GM20431 (cell line): ENCODE results near the gene CD27.

Experiments used
- in situ Hi-C: fragments of 300-500 bp; cut with MseI, MboI; formaldehyde crosslinking; loops from one replicate; pipeline ENCODE4 v1.15.0; 2020; ENCODE audit warnings: low sequenced_read_pairs; ENCODE audit not compliant: unreplicated experiment

Gene CD27

GRCh38 chr12:6432991-6433390 is 11.8 kb upstream of the CD27 start:
- in situ Hi-C loops, result no loop called here

DNA sequence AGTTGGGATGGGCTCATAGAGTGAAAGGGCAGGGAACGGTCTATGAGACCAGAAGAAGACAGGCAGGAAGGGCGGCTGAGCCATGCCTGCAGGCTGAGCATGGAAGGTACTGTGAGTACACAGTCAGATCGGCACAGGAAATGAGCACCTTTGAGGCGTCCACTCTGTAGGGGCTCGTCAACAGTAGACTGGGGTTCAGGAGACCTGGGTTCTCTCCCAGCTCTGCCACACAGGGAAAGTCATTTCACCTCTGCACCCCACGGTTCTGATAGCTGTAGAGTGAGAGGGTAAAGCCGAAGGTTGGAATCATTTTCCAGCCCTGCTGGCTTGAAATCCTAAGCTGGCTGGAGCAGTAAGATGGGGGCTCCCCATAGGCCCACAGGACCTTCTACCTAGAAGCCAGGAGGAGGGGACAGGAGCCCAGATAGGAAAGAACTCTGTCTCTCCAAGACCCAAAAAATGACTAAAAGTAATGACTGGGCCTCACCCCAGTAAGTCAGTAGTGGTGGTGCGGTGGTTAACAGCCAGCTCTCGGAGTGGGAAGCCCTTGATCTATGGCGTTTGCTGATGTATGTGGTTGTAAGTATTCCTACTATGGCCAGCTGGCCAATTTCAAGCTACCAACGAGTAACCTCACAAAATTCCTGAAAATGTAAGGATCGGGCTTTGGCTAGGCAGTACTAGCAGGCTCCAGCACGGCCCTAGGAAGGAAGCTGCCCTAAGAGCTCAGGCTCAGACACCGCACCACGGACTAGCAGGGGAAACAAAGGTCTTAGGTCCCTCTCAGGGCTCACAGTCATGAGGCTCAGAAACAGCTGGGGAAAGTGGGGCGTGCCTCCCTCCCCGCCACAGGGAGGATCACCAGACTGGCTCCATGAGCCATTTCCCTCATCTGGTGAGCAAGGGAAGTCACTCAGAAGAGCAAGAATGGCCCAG is 10.3 kb upstream of the CD27 start:
- in situ Hi-C loops, result no loop called here

- in situ Hi-C loops, result no loop called here
Observed at GRCh38 chr12:6435961-6436715, 8.6 kb upstream of the CD27 start.

- in situ Hi-C loops, result no loop called here
Observed at GRCh38 chr12:6437586-6437985, 7.2 kb upstream of the CD27 start.

DNA sequence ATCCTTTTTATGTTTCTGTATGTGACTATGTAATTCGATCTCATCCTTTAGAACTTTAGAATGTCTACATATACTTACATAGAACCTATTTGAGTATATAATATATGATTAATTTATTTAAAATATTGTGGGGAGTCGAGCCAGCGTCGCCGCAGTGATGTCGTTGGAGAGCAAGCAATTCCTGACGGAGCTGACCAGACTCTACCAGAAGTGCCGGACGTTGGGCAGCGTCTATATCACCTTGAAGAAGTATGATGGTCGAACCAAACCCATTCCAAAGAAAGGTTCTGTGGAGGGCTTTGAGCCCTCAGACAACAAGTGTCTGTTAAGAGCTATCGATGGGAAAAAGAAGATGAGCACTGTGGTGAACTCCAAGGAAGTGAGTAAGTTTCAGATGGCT is 6.4 kb upstream of the CD27 start:
- in situ Hi-C loops, result no loop called here

- in situ Hi-C loops, result no loop called here
Observed at GRCh38 chr12:6440391-6440790, 4.4 kb upstream of the CD27 start.

DNA sequence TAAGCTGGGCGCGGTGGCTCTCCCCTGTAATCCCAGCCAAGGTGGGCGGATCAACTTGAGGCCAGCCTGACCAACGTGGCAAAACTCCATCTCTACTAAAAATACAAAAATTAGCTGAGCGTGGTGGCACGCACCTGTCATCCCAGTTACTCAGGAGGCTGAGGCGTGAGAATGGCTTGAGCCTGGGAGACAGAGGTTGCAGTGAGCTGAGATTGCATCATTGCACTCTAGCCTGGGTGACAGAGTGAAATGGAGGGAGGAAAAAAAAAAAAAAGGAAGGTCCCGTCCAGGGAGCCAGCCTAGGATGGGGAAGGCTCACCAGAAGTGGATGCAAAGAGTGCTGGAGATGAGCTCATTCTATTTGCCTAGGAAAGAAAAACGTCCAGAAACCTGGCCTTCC is 1.9 kb upstream of the CD27 start:
- in situ Hi-C loops, result no loop called here

DNA sequence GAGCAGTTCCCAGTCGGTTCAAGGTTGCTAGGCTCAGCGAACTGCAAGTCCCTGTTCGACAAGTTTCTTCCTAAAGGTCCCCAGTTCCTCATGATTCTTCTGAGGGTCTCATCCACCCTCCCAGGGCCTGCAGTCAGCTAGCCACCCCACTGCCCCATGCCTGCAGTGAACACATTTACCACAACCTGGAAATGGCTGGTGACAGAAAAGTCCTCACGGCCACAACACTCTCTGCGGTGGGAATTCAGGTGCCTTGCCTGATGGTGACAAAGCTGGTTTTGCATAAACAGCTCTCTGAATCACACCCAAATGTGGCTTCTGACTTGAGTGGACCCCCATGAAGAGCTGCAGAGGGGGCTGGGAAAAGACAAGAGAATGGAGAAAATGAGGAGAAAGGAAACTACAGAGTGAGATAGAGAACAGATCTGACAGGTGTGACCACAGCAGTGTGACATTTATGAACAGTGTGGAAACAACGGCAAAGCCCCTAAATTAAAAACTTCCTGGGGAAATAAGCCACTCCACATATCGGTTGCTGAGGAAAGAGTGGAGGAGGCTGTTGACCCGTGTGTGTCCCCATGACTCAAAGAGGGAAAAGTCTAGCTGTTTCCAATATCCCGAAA is 1.3 kb upstream of the CD27 start:
- in situ Hi-C loops, result no loop called here

GRCh38 chr12:6444031-6444430 is 724 bp upstream of the CD27 start:
- in situ Hi-C loops, result no loop called here

DNA sequence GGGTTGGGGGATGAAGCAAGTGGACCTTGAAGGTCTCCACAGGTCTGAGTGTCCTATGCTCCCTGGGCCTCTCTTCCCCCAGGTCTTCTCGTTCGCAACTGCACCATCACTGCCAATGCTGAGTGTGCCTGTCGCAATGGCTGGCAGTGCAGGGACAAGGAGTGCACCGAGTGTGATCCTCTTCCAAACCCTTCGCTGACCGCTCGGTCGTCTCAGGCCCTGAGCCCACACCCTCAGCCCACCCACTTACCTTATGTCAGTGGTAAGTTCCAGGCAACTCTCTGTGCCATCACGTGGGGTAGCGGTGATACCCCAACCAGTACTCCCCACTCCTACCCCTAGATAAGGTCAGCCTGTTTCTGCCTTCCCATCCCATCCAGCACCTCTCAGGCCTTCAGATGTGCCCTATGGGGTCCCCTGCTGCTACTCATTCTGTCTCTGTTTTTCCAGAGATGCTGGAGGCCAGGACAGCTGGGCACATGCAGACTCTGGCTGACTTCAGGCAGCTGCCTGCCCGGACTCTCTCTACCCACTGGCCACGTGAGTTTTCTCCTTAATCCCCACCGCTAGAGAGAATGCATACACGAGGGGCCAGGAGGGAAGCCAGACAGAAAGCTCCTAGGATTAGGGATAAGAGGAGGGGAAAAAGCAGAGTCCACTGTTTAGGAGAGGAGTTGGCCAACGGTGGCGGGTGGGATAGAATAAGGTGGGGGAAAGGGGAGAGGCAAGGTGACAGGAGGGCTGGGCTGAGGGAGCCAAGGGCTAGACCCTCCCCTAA is 5.5 kb downstream of the CD27 start:
- in situ Hi-C loops, result no loop called here

GRCh38 chr12:6450869-6451347 is 6.2 kb downstream of the CD27 start:
- in situ Hi-C loops, result no loop called here

GRCh38 chr12:6451348-6452244 is 6.8 kb downstream of the CD27 start, which contains the start of gene TAPBPL:
Gene TAPBPL (plus strand): TSS chr12:6452042. CDS start chr12:6452249, 207 bp downstream.
- in situ Hi-C loops, result no loop called here

DNA sequence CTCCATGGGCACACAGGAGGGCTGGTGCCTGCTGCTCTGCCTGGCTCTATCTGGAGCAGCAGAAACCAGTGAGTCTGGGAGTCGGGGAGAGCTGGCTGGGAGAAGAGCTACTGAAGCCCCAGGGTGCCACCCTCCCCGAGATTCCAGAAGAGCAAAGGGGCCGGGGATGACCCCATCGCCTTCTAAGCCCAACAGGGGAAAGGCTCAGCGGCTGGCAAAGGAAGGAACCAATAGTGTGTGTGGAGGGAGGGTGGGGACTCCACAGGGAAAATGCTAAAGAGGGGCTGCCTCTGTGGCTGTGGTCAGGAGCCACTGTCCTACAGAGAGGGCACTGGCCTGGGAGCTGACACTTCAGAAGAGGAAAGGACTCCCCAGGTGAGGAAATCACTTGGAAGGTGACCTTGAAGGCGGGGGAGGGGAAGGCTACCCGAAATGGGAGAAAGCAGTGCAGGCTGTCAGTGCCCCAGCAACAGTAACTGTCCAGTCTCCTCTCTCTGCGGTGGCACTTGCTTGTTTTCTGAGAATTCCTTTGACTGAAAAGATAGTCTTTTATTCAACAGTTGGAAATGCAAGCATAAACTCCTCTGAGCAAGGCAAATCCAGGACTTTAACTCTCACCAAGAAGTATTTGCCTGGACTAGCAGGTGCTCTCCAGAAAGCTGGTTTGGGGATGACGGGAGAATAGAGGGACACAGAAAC is 7.6 kb downstream of the CD27 start:
- in situ Hi-C loops, result no loop called here

DNA sequence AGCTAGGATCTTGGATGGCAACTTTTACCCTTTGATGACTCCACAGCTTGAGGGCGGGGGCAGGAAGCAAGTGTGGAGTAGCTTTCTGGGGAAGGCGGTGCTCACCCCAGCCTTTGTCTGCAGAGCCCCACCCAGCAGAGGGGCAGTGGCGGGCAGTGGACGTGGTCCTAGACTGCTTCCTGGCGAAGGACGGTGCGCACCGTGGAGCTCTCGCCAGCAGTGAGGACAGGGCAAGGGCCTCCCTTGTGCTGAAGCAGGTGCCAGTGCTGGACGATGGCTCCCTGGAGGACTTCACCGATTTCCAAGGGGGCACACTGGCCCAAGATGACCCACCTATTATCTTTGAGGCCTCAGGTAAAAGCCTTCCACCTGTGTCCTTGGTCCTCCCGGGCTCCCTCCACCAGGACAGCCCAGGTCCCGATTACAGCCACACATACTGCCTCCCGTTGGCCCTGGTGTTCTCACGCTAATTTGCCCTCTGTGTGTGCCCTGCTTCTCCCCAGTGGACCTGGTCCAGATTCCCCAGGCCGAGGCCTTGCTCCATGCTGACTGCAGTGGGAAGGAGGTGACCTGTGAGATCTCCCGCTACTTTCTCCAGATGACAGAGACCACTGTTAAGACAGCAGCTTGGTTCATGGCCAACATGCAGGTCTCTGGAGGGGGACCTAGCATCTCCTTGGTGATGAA is 8.3 kb downstream of the CD27 start:
- in situ Hi-C loops, result no loop called here

DNA sequence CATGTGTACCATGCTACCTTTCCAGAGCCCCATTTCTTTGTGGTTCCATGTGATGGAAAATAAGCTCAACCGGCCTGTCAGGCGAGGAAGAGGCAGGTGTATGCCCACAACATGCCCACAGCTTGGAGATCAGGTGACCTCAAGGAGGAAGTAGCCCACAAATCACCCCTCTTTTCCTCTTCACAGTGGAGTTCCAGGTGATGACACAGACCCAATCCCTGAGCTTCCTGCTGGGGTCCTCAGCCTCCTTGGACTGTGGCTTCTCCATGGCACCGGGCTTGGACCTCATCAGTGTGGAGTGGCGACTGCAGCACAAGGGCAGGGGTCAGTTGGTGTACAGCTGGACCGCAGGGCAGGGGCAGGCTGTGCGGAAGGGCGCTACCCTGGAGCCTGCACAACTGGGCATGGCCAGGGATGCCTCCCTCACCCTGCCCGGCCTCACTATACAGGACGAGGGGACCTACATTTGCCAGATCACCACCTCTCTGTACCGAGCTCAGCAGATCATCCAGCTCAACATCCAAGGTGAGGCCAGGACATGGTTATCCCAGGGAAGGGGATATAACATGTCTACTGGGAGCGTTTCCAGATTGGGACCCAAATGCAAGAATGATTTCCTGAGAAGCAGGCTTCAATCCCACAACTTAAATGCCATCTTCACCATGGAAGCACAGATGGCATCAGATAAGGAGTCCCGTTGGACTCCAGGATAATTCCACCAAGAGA is 12.6 kb downstream of the CD27 start:
- in situ Hi-C loops, result no loop called here

- in situ Hi-C loops, result no loop called here
Observed at GRCh38 chr12:6458281-6459003, 13.7 kb downstream of the CD27 start.

GRCh38 chr12:6459004-6459337 is 14.2 kb downstream of the CD27 start:
- in situ Hi-C loops, result no loop called here
